ENCODE measurements around the gene FAM53B.

The FAM53B gene

GRCh38 chr10:124586142-124586541 is 158.0 kb downstream of the FAM53B start:
- H3K27ac ChIP-seq, result no peak overlapping the region
- no peaks in the 10 kb centered on the region for H3K9me3 ChIP-seq (ENCODE audit: severe bottlenecking)
- no peak for TF ChIP-seq CTCF (IDR thresholded peaks at IDR 0.05; ENCODE audit: low read depth, low read length)
- H3K36me3 ChIP-seq, result no peaks in the 10 kb centered on the region
- no peak overlapping the region for H3K4me3 ChIP-seq (ENCODE audit: low read depth, low read length)
- DNase-seq, result peak; percentile 6
- no peaks in the 10 kb centered on the region for H3K27me3 ChIP-seq (ENCODE audit: insufficient read depth, low read depth, severe bottlenecking)

- no peak for TF ChIP-seq CTCF (IDR thresholded peaks at IDR 0.05; ENCODE audit: low read depth, low read length)
- no peak overlapping the region for H3K4me3 ChIP-seq (ENCODE audit: low read depth, low read length)
- H3K27me3 ChIP-seq (ENCODE audit: insufficient read depth, low read depth, severe bottlenecking), result no peaks in the 10 kb centered on the region
- H3K36me3 ChIP-seq, result no peaks in the 10 kb centered on the region
- no peak overlapping the region for H3K27ac ChIP-seq
- no peak for DNase-seq
- no peaks in the 10 kb centered on the region for H3K9me3 ChIP-seq (ENCODE audit: severe bottlenecking)
These were observed 165.2 kb downstream of the FAM53B start for GRCh38 chr10:124579011-124579399.

GRCh38 chr10:124578231-124579010 is 165.8 kb downstream of the FAM53B start:
- no peak for DNase-seq
- TF ChIP-seq CTCF (IDR thresholded peaks at IDR 0.05; ENCODE audit: low read depth, low read length), result no peak
- H3K4me3 ChIP-seq (ENCODE audit: low read depth, low read length), result no peak overlapping the region
- H3K27me3 ChIP-seq (ENCODE audit: insufficient read depth, low read depth, severe bottlenecking), result no peaks in the 10 kb centered on the region
- H3K27ac ChIP-seq, result no peak overlapping the region
- H3K9me3 ChIP-seq (ENCODE audit: severe bottlenecking), result no peaks in the 10 kb centered on the region
- H3K36me3 ChIP-seq, result no peaks in the 10 kb centered on the region

- no peak overlapping the region for H3K4me3 ChIP-seq (ENCODE audit: low read depth, low read length)
- TF ChIP-seq CTCF (IDR thresholded peaks at IDR 0.05; ENCODE audit: low read depth, low read length), result no peak
- DNase-seq, result no peak
- H3K36me3 ChIP-seq, result no peaks in the 10 kb centered on the region
- H3K27ac ChIP-seq, result no peak overlapping the region
- no peaks in the 10 kb centered on the region for H3K9me3 ChIP-seq (ENCODE audit: severe bottlenecking)
- H3K27me3 ChIP-seq (ENCODE audit: insufficient read depth, low read depth, severe bottlenecking), result no peaks in the 10 kb centered on the region
These were observed 166.5 kb downstream of the FAM53B start for GRCh38 chr10:124577651-124578050.

GRCh38 chr10:124576526-124577420 is 167.4 kb downstream of the FAM53B start:
- no peaks in the 10 kb centered on the region for H3K36me3 ChIP-seq
- no peak overlapping the region for H3K27ac ChIP-seq
- no peaks in the 10 kb centered on the region for H3K27me3 ChIP-seq (ENCODE audit: insufficient read depth, low read depth, severe bottlenecking)
- H3K4me3 ChIP-seq (ENCODE audit: low read depth, low read length), result no peak overlapping the region
- H3K9me3 ChIP-seq (ENCODE audit: severe bottlenecking), result no peaks in the 10 kb centered on the region
- DNase-seq, result no peak
- TF ChIP-seq CTCF (IDR thresholded peaks at IDR 0.05; ENCODE audit: low read depth, low read length), result no peak

Data from WERI-Rb-1 (cell line).